ENCODE data around the gene HELZ2.

Gene HELZ2

GRCh38 chr20:63587776-63588591 lies 13.9 kb upstream of the HELZ2 start:
- no peak for TF ChIP-seq SIN3A (IDR thresholded peaks at IDR 0.05; ENCODE audit: borderline replicate concordance, insufficient read depth, low read length)
- TF ChIP-seq POLR2AphosphoS5 (IDR thresholded peaks at IDR 0.05; ENCODE audit: low read depth, low read length), result no peak
- TF ChIP-seq FOXP2 (optimal IDR thresholded peaks at IDR 0.05; ENCODE audit: borderline replicate concordance, extremely low read depth, extremely low read length, insufficient read depth), result no peak
- TF ChIP-seq, protein P1, sequence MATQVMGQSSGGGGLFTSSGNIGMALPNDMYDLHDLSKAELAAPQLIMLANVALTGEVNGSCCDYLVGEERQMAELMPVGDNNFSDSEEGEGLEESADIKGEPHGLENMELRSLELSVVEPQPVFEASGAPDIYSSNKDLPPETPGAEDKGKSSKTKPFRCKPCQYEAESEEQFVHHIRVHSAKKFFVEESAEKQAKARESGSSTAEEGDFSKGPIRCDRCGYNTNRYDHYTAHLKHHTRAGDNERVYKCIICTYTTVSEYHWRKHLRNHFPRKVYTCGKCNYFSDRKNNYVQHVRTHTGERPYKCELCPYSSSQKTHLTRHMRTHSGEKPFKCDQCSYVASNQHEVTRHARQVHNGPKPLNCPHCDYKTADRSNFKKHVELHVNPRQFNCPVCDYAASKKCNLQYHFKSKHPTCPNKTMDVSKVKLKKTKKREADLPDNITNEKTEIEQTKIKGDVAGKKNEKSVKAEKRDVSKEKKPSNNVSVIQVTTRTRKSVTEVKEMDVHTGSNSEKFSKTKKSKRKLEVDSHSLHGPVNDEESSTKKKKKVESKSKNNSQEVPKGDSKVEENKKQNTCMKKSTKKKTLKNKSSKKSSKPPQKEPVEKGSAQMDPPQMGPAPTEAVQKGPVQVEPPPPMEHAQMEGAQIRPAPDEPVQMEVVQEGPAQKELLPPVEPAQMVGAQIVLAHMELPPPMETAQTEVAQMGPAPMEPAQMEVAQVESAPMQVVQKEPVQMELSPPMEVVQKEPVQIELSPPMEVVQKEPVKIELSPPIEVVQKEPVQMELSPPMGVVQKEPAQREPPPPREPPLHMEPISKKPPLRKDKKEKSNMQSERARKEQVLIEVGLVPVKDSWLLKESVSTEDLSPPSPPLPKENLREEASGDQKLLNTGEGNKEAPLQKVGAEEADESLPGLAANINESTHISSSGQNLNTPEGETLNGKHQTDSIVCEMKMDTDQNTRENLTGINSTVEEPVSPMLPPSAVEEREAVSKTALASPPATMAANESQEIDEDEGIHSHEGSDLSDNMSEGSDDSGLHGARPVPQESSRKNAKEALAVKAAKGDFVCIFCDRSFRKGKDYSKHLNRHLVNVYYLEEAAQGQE (IDR thresholded peaks at IDR 0.05; ENCODE audit: insufficient read depth in 1 of 2, low read depth in 2 of 2, low read length in 2 of 2), result no peak
- TF ChIP-seq TAF1 (IDR thresholded peaks at IDR 0.05; ENCODE audit: borderline replicate concordance, insufficient read depth, low read length), result no peak

DNA sequence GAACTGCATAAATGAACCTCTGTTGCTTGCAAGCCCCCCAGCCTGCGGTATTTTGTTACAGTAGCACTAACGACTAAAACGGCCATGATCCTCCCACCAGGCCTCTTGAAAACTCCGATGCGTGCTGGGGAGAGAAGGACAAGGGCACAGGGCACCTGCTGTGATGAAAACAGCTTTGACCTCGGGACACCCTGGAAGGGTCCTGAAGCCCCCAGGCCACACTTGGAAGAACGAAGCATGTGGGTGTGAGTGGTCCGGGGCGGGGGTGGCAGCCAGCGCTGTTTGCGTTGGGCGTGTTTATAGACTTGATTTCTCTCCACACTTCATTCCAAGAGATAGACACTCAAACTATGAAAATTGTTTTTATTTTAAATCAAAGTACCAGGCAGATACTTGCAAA lies 13.2 kb upstream of the HELZ2 start:
- TF ChIP-seq, protein P1 (IDR thresholded peaks at IDR 0.05; ENCODE audit: insufficient read depth in 1 of 2, low read depth in 2 of 2, low read length in 2 of 2), result no peak
- TF ChIP-seq FOXP2 (optimal IDR thresholded peaks at IDR 0.05; ENCODE audit: borderline replicate concordance, extremely low read depth, extremely low read length, insufficient read depth), result no peak
- TF ChIP-seq SIN3A (IDR thresholded peaks at IDR 0.05; ENCODE audit: borderline replicate concordance, insufficient read depth, low read length), result no peak
- no peak for TF ChIP-seq TAF1 (IDR thresholded peaks at IDR 0.05; ENCODE audit: borderline replicate concordance, insufficient read depth, low read length)
- no peak for TF ChIP-seq POLR2AphosphoS5 (IDR thresholded peaks at IDR 0.05; ENCODE audit: low read depth, low read length)

GRCh38 chr20:63586797-63587196 lies 12.8 kb upstream of the HELZ2 start:
- TF ChIP-seq SIN3A (IDR thresholded peaks at IDR 0.05; ENCODE audit: borderline replicate concordance, insufficient read depth, low read length), result no peak
- TF ChIP-seq FOXP2 (optimal IDR thresholded peaks at IDR 0.05; ENCODE audit: borderline replicate concordance, extremely low read depth, extremely low read length, insufficient read depth), result no peak
- TF ChIP-seq, protein P1 (IDR thresholded peaks at IDR 0.05; ENCODE audit: insufficient read depth in 1 of 2, low read depth in 2 of 2, low read length in 2 of 2), result no peak
- no peak for TF ChIP-seq POLR2AphosphoS5 (IDR thresholded peaks at IDR 0.05; ENCODE audit: low read depth, low read length)
- no peak for TF ChIP-seq TAF1 (IDR thresholded peaks at IDR 0.05; ENCODE audit: borderline replicate concordance, insufficient read depth, low read length)

- no peak for TF ChIP-seq POLR2AphosphoS5 (IDR thresholded peaks at IDR 0.05; ENCODE audit: low read depth, low read length)
Observed at GRCh38 chr20:63585616-63586565, 11.9 kb upstream of the HELZ2 start.

GRCh38 chr20:63582382-63583063 lies 8.5 kb upstream of the HELZ2 start:
- no peak for TF ChIP-seq FOXP2 (optimal IDR thresholded peaks at IDR 0.05; ENCODE audit: borderline replicate concordance, extremely low read depth, extremely low read length, insufficient read depth)

All from PFSK-1 (cell line).